OCI-LY7 (cell line): ENCODE results near the gene KRT16.

ENCODE experiments used
- EZH2phosphoT487 ChIP-seq: fragments of 200-600 bp; sonication (generic); IDR thresholded peaks from 2 replicates; pipeline ENCODE4 v1.6.1; 2018; ENCODE audit warnings: low read depth, borderline replicate concordance, mild to moderate bottlenecking, mixed run types, antibody characterized with exemption, low read length, moderate library complexity, mixed read lengths
- TF ChIP-seq, protein P1 (sequence below): fragments of 200-600 bp; sonication (generic); conservative IDR thresholded peaks from 2 replicates; pipeline ENCODE4 v1.5.1; 2014; ENCODE audit warnings: mild to moderate bottlenecking, antibody characterized with exemption, low read length, moderate library complexity, mixed read lengths

- TF ChIP-seq, protein P1, sequence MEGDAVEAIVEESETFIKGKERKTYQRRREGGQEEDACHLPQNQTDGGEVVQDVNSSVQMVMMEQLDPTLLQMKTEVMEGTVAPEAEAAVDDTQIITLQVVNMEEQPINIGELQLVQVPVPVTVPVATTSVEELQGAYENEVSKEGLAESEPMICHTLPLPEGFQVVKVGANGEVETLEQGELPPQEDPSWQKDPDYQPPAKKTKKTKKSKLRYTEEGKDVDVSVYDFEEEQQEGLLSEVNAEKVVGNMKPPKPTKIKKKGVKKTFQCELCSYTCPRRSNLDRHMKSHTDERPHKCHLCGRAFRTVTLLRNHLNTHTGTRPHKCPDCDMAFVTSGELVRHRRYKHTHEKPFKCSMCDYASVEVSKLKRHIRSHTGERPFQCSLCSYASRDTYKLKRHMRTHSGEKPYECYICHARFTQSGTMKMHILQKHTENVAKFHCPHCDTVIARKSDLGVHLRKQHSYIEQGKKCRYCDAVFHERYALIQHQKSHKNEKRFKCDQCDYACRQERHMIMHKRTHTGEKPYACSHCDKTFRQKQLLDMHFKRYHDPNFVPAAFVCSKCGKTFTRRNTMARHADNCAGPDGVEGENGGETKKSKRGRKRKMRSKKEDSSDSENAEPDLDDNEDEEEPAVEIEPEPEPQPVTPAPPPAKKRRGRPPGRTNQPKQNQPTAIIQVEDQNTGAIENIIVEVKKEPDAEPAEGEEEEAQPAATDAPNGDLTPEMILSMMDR, result no peak
- TF ChIP-seq EZH2phosphoT487, result no peak
These were observed 12.9 kb downstream of the KRT16 start for GRCh38 chr17:41599680-41600079.
